Dedifferentiated amniotic fluid mesenchymal stem cell (primary cell): ENCODE measurements around the gene LAMTOR3.

Source experiments
- DNase-seq: peaks from one replicate; pipeline ENCODE4 v3.0.0-alpha.2; 2016; ENCODE audit errors: extremely low spot score

LAMTOR3 gene

GRCh38 chr4:99894161-99894997 is at the start of gene LAMTOR3:
LAMTOR3 (minus strand) TSS chr4:99894427; CDS start chr4:99893963, 464 bp downstream.
- peak; percentile 86 for DNase-seq

- no peak for DNase-seq
These were observed 44.1 kb upstream of the LAMTOR3 start for GRCh38 chr4:99938243-99938753.

GRCh38 chr4:99934891-99935290 is 40.7 kb upstream of the LAMTOR3 start:
- no peak for DNase-seq

- no peak for DNase-seq
These were observed 33.3 kb upstream of the LAMTOR3 start for GRCh38 chr4:99927566-99927965.

- no peak for DNase-seq
These were observed 26.9 kb upstream of the LAMTOR3 start for GRCh38 chr4:99921174-99921573.

- no peak for DNase-seq
These were observed 24.4 kb upstream of the LAMTOR3 start for GRCh38 chr4:99918656-99919055.

- no peak for DNase-seq
These were observed 23.3 kb upstream of the LAMTOR3 start for GRCh38 chr4:99917575-99917974.

GRCh38 chr4:99915449-99915848 is 21.2 kb upstream of the LAMTOR3 start:
- no peak for DNase-seq

GRCh38 chr4:99894998-99895397 is 771 bp upstream of the LAMTOR3 start:
- DNase-seq: no peak

GRCh38 chr4:99893839-99894160 is 427 bp downstream of the LAMTOR3 start:
- DNase-seq: no peak

GRCh38 chr4:99893029-99893428 is 1.2 kb downstream of the LAMTOR3 start:
- no peak for DNase-seq

GRCh38 chr4:99891351-99891750 is 2.9 kb downstream of the LAMTOR3 start:
- DNase-seq: no peak

GRCh38 chr4:99887837-99888236 is 6.4 kb downstream of the LAMTOR3 start:
- DNase-seq: no peak

- DNase-seq: no peak
These were observed 8.1 kb downstream of the LAMTOR3 start for GRCh38 chr4:99886146-99886545.

GRCh38 chr4:99885687-99886086 is 8.5 kb downstream of the LAMTOR3 start:
- no peak for DNase-seq

- DNase-seq: peak; percentile 55
These were observed 9.1 kb downstream of the LAMTOR3 start for GRCh38 chr4:99885063-99885664.

- no peak for DNase-seq
These were observed 14.8 kb downstream of the LAMTOR3 start for GRCh38 chr4:99879458-99879857.

- no peak for DNase-seq
These were observed 15.6 kb downstream of the LAMTOR3 start for GRCh38 chr4:99878604-99879003.

GRCh38 chr4:99876946-99877345 is 17.3 kb downstream of the LAMTOR3 start:
- no peak for DNase-seq

- no peak for DNase-seq
These were observed 19.2 kb downstream of the LAMTOR3 start for GRCh38 chr4:99875071-99875470.

GRCh38 chr4:99872570-99872969 is 21.7 kb downstream of the LAMTOR3 start:
- no peak for DNase-seq

GRCh38 chr4:99868126-99868596 is 26.1 kb downstream of the LAMTOR3 start:
- DNase-seq: peak; percentile 79

- peak; percentile 31 for DNase-seq
These were observed 30.4 kb downstream of the LAMTOR3 start for GRCh38 chr4:99863804-99864203.
